GM12865 (cell line): ENCODE measurements around the gene CCL22.

Source experiments
- DNase-seq: peaks from one replicate; pipeline ENCODE4 v3.0.0; 2010; ENCODE audit warnings: low read depth
- H3K4me3 ChIP-seq: 2 replicates; pipeline ENCODE4 v1.5.1; 2011; ENCODE audit warnings: mild to moderate bottlenecking, low read depth, low read length, control low read depth
- TF ChIP-seq, protein P1 (sequence below): IDR thresholded peaks from 2 replicates; pipeline ENCODE4 v1.5.1; 2011; ENCODE audit warnings: low read length, control low read depth, low read depth, inconsistent platforms; ENCODE audit not compliant: insufficient read depth; ENCODE audit errors: missing control alignments

Gene CCL22

DNA sequence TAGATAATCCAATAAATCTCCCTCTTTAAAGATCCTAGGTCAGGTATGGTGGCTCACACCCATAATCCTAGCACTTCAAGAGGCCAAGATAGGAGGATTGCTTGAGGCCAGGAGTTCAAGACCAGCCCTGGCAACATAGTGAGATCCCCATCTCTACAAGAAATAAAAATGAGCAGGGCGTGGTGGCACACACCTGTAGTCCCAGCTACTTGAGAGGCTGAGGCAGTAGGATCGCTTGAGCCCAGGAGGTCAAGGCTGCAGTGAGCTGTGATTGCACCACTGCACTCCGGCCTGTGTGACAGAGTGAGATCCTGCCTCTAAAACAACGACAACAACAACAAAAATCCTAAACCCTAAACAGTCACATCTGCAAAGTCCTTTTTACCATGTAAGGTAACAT lies 2.0 kb upstream of the CCL22 start:
- TF ChIP-seq, protein P1, sequence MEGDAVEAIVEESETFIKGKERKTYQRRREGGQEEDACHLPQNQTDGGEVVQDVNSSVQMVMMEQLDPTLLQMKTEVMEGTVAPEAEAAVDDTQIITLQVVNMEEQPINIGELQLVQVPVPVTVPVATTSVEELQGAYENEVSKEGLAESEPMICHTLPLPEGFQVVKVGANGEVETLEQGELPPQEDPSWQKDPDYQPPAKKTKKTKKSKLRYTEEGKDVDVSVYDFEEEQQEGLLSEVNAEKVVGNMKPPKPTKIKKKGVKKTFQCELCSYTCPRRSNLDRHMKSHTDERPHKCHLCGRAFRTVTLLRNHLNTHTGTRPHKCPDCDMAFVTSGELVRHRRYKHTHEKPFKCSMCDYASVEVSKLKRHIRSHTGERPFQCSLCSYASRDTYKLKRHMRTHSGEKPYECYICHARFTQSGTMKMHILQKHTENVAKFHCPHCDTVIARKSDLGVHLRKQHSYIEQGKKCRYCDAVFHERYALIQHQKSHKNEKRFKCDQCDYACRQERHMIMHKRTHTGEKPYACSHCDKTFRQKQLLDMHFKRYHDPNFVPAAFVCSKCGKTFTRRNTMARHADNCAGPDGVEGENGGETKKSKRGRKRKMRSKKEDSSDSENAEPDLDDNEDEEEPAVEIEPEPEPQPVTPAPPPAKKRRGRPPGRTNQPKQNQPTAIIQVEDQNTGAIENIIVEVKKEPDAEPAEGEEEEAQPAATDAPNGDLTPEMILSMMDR = no peak
- no peak overlapping the region for H3K4me3 ChIP-seq

DNA sequence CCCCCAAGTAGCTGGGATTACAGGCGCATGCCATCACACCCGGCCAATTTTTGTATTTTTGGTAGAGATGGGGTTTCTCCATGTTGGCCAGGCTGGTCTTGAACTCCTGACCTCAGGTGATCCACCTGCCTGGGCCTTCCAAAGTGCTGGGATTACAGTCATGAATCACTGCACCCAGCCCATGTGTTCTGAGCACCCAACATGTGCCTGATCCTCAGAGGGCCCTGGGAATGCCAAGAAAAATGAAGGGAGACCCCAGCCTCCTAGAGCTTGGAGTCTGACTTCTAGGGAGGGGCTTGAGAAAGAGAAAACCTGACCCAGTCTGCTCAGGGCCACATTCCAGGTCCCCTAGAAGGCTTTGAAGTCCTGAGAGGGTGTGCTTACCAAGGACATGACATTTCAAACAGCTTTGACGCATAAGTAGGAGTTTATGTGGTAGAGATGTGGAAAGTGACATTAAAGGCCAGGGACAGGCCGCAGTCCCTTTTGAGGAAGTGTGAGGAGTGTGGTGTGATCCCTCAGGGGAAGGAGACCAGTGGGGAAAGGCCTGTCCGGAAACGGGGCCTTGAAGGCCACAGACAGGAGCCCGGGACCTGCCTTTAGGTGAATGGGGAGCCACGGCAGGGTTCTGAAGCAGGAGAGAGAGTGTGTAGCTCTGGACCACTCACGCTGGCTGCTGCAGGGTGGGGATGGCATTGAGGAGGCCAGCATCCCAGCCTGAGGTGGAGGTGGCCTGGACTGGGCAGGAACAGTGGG lies 1.1 kb upstream of the CCL22 start:
- peak; percentile 79 for DNase-seq
- TF ChIP-seq, protein P1 = no peak
- no peak overlapping the region for H3K4me3 ChIP-seq

More for the DNA sequence above, 2.0 kb upstream of the CCL22 start:
- DNase-seq = no peak

DNA sequence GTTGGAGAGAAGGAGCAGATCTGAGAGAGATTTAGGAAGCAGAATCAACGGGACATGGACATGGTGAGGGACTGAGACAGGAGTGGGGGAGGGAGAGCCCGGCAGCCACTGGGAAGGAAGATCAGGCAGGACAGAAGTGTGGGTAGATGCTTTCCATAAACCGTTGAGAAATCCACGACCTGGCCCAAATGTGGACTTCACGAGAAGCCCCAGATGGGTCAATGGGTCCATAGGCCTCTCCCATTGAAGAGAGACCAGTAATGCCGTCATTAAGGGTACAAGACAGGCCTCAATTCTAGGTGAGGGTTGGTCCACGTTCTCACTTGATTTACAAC lies 530 bp upstream of the CCL22 start:
- H3K4me3 ChIP-seq = peak overlapping the region; percentile 57
- TF ChIP-seq, protein P1 = no peak
- DNase-seq = no peak

DNA sequence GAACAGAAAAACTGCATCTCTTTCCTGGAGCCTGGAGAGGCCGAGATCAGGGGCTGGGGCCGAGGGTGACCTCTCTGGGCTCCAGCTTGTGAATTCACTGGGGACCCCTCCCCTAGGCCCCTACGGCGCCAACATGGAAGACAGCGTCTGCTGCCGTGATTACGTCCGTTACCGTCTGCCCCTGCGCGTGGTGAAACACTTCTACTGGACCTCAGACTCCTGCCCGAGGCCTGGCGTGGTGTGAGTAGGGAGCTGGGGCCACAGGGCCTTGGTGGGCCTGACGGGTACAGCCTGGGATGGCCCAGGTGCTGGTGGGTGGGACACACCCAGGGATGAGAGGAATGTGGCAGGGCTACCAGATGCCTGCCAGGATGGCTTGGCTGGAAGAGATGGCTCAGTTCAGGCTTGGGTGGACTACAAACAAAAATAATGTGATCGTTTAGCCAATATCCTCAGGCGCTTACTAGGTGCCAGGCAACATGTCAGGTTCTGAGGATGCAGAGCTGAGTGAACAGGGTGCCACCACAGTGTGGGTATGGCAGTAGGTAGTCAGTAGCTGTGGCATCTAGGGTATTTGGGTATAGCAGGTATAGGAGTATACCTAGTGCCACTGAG lies 1.8 kb downstream of the CCL22 start:
- TF ChIP-seq, protein P1 = no peak
- no peak for DNase-seq
- peak overlapping the region; percentile 57 for H3K4me3 ChIP-seq

DNA sequence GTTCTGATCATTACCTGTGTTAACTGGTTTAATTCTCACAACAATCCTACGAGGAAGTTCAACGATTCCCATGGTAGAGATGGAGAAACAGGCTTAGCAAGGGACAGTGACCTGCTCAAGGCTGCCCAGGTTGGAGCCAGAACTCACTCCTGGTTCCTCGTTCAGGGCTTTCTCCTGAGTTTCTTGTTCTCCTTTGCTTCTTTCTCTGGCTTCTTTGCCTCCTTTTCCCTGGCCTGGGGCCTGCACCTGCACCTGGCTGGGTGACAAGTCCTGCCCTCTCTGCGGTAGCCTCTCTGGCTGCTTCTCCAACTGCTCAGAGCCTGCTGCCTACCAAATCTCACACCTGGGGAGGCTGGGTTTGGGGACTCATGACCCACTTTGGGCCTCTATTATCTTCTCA lies 2.8 kb downstream of the CCL22 start:
- TF ChIP-seq, protein P1 = no peak
- DNase-seq = no peak
- peak overlapping the region; percentile 25 for H3K4me3 ChIP-seq

DNA sequence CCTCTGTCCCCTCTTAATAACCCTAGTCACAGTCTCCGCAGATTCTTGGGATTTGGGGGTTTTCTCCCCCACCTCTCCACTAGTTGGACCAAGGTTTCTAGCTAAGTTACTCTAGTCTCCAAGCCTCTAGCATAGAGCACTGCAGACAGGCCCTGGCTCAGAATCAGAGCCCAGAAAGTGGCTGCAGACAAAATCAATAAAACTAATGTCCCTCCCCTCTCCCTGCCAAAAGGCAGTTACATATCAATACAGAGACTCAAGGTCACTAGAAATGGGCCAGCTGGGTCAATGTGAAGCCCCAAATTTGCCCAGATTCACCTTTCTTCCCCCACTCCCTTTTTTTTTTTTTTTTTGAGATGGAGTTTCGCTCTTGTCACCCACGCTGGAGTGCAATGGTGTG lies 5.6 kb downstream of the CCL22 start:
- H3K4me3 ChIP-seq = no peak overlapping the region
- TF ChIP-seq, protein P1 = no peak
- DNase-seq = no peak

DNA sequence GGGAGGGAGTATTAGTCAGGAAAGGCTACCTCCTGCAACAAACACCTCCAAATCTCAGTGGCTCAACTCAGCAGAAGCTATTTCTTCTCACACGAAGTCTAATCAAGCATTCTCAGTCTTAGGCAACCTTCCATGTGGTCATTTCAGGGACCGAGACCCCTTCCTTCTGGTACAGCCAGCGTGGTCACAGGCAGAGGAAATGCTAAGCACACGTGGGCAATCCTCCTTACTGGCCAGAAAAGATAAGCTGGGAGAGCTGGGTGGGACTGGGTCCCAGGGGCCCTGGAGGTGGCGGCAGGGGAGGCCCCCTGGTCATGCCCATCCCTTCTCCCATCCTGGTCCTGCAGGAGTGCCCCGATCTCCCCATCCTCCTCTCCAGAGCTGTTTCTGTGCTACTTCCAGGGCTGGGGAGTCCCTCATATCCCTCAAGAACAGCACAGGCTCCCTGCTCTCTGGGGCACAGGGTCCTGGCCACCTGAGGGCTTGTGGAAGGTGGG lies 8.0 kb downstream of the CCL22 start:
- peak; percentile 45 for DNase-seq
- TF ChIP-seq, protein P1 = no peak
- H3K4me3 ChIP-seq = no peak overlapping the region
